IPS-20b (cell line): ENCODE data around the gene NFIA.

Experiments
- H3K27ac ChIP-seq: one replicate; pipeline ENCODE4 v1.5.1; 2013; ENCODE audit warnings: low read length
- H3K27me3 ChIP-seq: 2 replicates; pipeline ENCODE4 v1.6.1; 2013; ENCODE audit warnings: mild to moderate bottlenecking, low read length, inconsistent platforms; ENCODE audit not compliant: insufficient read depth
- H3K36me3 ChIP-seq: 2 replicates; pipeline ENCODE4 v1.6.1; 2013; ENCODE audit warnings: low read depth, mild to moderate bottlenecking, inconsistent platforms, low read length, moderate library complexity; ENCODE audit not compliant: insufficient read depth
- H3K4me1 ChIP-seq: 2 replicates; pipeline ENCODE4 v1.6.1; 2013; ENCODE audit warnings: mild to moderate bottlenecking, control low read depth, inconsistent platforms, low read length, moderate library complexity; ENCODE audit not compliant: insufficient read depth
- H3K4me3 ChIP-seq: 2 replicates; pipeline ENCODE4 v1.5.1; 2013; ENCODE audit warnings: mild to moderate bottlenecking, low read length, inconsistent platforms
- H3K9ac ChIP-seq: 2 replicates; pipeline ENCODE4 v1.6.1; 2013; ENCODE audit warnings: low read depth, mild to moderate bottlenecking, inconsistent platforms, low read length, moderate library complexity
- H3K9me3 ChIP-seq: 2 replicates; pipeline ENCODE4 v1.6.1; 2013; ENCODE audit warnings: mild to moderate bottlenecking, low read depth, low read length, inconsistent platforms; ENCODE audit not compliant: insufficient read depth

Gene NFIA

GRCh38 chr1:61313906-61314422 is 231.6 kb downstream of the NFIA start:
- Histone ChIP-seq H3K4me1 (no peaks in the 10 kb centered on the region), H3K9ac (no peak overlapping the region), H3K9me3 (no peaks in the 10 kb centered on the region), H3K36me3 (no peaks in the 10 kb centered on the region), H3K27ac (no peak overlapping the region), H3K4me3 (no peak overlapping the region), H3K27me3 (no peaks in the 10 kb centered on the region)

GRCh38 chr1:61315011-61315410 is 232.7 kb downstream of the NFIA start:
- Histone ChIP-seq H3K27ac (no peak overlapping the region), H3K36me3 (no peaks in the 10 kb centered on the region), H3K9me3 (no peaks in the 10 kb centered on the region), H3K4me1 (peaks cover 8% of the 10 kb centered on the region), H3K4me3 (no peak overlapping the region), H3K27me3 (no peaks in the 10 kb centered on the region), H3K9ac (no peak overlapping the region)

GRCh38 chr1:61316493-61316892 is 234.1 kb downstream of the NFIA start:
- no peaks in the 10 kb centered on the region for H3K9me3 ChIP-seq
- H3K4me3 ChIP-seq: no peak overlapping the region
- H3K4me1 ChIP-seq: peaks cover 16% of the 10 kb centered on the region
- H3K27ac ChIP-seq: no peak overlapping the region
- no peak overlapping the region for H3K9ac ChIP-seq
- no peaks in the 10 kb centered on the region for H3K36me3 ChIP-seq
- H3K27me3 ChIP-seq: no peaks in the 10 kb centered on the region

GRCh38 chr1:61318319-61319125 is 236.2 kb downstream of the NFIA start:
- H3K36me3 ChIP-seq: no peaks in the 10 kb centered on the region
- H3K9ac ChIP-seq: no peak overlapping the region
- no peaks in the 10 kb centered on the region; the same call in 1 of the 2 replicates for H3K27me3 ChIP-seq
- H3K27ac ChIP-seq: no peak overlapping the region
- no peaks in the 10 kb centered on the region for H3K9me3 ChIP-seq
- peaks cover 16% of the 10 kb centered on the region for H3K4me1 ChIP-seq
- no peak overlapping the region for H3K4me3 ChIP-seq

GRCh38 chr1:61320575-61320974 is 238.2 kb downstream of the NFIA start:
- no peaks in the 10 kb centered on the region; the same call in 1 of the 2 replicates for H3K27me3 ChIP-seq
- no peak overlapping the region for H3K4me3 ChIP-seq
- no peaks in the 10 kb centered on the region for H3K36me3 ChIP-seq
- H3K9me3 ChIP-seq: no peaks in the 10 kb centered on the region
- peaks cover 16% of the 10 kb centered on the region for H3K4me1 ChIP-seq
- no peak overlapping the region for H3K27ac ChIP-seq
- H3K9ac ChIP-seq: no peak overlapping the region

GRCh38 chr1:61322008-61322744 is 239.8 kb downstream of the NFIA start:
- H3K9ac ChIP-seq: no peak overlapping the region
- H3K4me1 ChIP-seq: peaks cover 16% of the 10 kb centered on the region
- H3K4me3 ChIP-seq: no peak overlapping the region
- H3K27ac ChIP-seq: no peak overlapping the region
- H3K27me3 ChIP-seq: no peaks in the 10 kb centered on the region; the same call in 1 of the 2 replicates
- no peaks in the 10 kb centered on the region for H3K9me3 ChIP-seq
- no peaks in the 10 kb centered on the region for H3K36me3 ChIP-seq

GRCh38 chr1:61322769-61323168 is 240.4 kb downstream of the NFIA start:
- Histone ChIP-seq H3K9ac (no peak overlapping the region), H3K4me3 (no peak overlapping the region), H3K27ac (no peak overlapping the region)

GRCh38 chr1:61323681-61324328 is 241.4 kb downstream of the NFIA start:
- no peaks in the 10 kb centered on the region for H3K9me3 ChIP-seq
- no peaks in the 10 kb centered on the region; the same call in 1 of the 2 replicates for H3K27me3 ChIP-seq
- no peak overlapping the region for H3K4me3 ChIP-seq
- H3K27ac ChIP-seq: no peak overlapping the region
- peaks cover 16% of the 10 kb centered on the region for H3K4me1 ChIP-seq
- no peak overlapping the region for H3K9ac ChIP-seq
- no peaks in the 10 kb centered on the region for H3K36me3 ChIP-seq

More at GRCh38 chr1:61322769-61323168, 240.4 kb downstream of the NFIA start:
- Histone ChIP-seq H3K36me3 (no peaks in the 10 kb centered on the region), H3K27me3 (no peaks in the 10 kb centered on the region; the same call in 1 of the 2 replicates), H3K9me3 (no peaks in the 10 kb centered on the region), H3K4me1 (peaks cover 16% of the 10 kb centered on the region)

- Histone ChIP-seq H3K36me3 (no peaks in the 10 kb centered on the region), H3K27ac (no peak overlapping the region), H3K4me3 (no peak overlapping the region), H3K9me3 (no peaks in the 10 kb centered on the region), H3K27me3 (no peaks in the 10 kb centered on the region; the same call in 1 of the 2 replicates), H3K4me1 (no peaks in the 10 kb centered on the region), H3K9ac (no peak overlapping the region)
Observed at GRCh38 chr1:61326713-61327112, 244.4 kb downstream of the NFIA start.

GRCh38 chr1:61327436-61327835 is 245.1 kb downstream of the NFIA start:
- no peak overlapping the region for H3K27ac ChIP-seq
- no peak overlapping the region for H3K9ac ChIP-seq
- H3K4me1 ChIP-seq: peaks cover 2% of the 10 kb centered on the region; the same call in 1 of the 2 replicates
- H3K36me3 ChIP-seq: no peaks in the 10 kb centered on the region
- H3K9me3 ChIP-seq: no peaks in the 10 kb centered on the region
- no peaks in the 10 kb centered on the region; the same call in 1 of the 2 replicates for H3K27me3 ChIP-seq
- no peak overlapping the region for H3K4me3 ChIP-seq

- Histone ChIP-seq H3K4me1 (peaks cover 2% of the 10 kb centered on the region; the same call in 1 of the 2 replicates), H3K27me3 (no peaks in the 10 kb centered on the region), H3K9ac (no peak overlapping the region), H3K27ac (no peak overlapping the region), H3K4me3 (no peak overlapping the region), H3K36me3 (no peaks in the 10 kb centered on the region), H3K9me3 (no peaks in the 10 kb centered on the region)
Observed at GRCh38 chr1:61329556-61329955, 247.2 kb downstream of the NFIA start.
